H1 (cell line): Measurements from ENCODE around the gene EVPL. TPM values are rescaled to one million over a fixed set of nuclear protein-coding genes. Genes with fewer than 3 reads are reported as not detected.

Source experiments
- CTCF ChIA-PET: fragments of 300-600 bp; sonication (Branson Sonifier 250); formaldehyde crosslinking; loops from one replicate; lab custom pipeline; 2021; ENCODE audit not compliant: partially characterized antibody; lab: Charles Lee
- POLR2A ChIA-PET: fragments of 300-600 bp; sonication (Branson Sonifier 250); formaldehyde crosslinking; loops from one replicate; lab custom pipeline; 2021; ENCODE audit warnings: inconsistent platforms; ENCODE audit not compliant: partially characterized antibody; lab: Charles Lee
- DNase-seq, 2 experiments: peaks; one replicate each; pipeline versions ENCODE4 v3.0.0 to v3.0.0-alpha.2; 2010 to 2022; ENCODE audit warnings: low spot score in 2 of 2, low read depth in 1 of 2, mixed read lengths in 1 of 2
- FAIRE-seq: peaks from 2 replicates; lab custom pipeline; 2011; peaks lifted over from hg19 to GRCh38; lab: Jason Lieb, UNC
- H2AFZ ChIP-seq: 2 replicates; pipeline ENCODE4 v1.8.1; 2012; ENCODE audit warnings: low read length, inconsistent platforms
- H2AK5ac ChIP-seq: 2 replicates; pipeline ENCODE4 v1.6.1; 2013; ENCODE audit warnings: low read depth, low read length
- H2BK120ac ChIP-seq: replicated peaks from 2 replicates; pipeline ENCODE3; 2013; ENCODE audit warnings: low read depth, low read length, inconsistent platforms
- H2BK12ac ChIP-seq: 2 replicates; pipeline ENCODE4 v1.6.1; 2013; ENCODE audit warnings: low read depth, low read length
- H2BK15ac ChIP-seq: 2 replicates; pipeline ENCODE4 v1.6.1; 2013; ENCODE audit warnings: low read length
- H2BK20ac ChIP-seq: 2 replicates; pipeline ENCODE4 v1.6.1; 2013; ENCODE audit warnings: low read length
- H2BK5ac ChIP-seq: 2 replicates; pipeline ENCODE4 v1.6.1; 2013; ENCODE audit warnings: low read depth, low read length
- H3K14ac ChIP-seq: 2 replicates; pipeline ENCODE4 v1.6.1; 2013; ENCODE audit warnings: inconsistent platforms; ENCODE audit not compliant: insufficient read length
- H3K18ac ChIP-seq: 2 replicates; pipeline ENCODE4 v1.6.1; 2013; ENCODE audit warnings: low read length; ENCODE audit errors: extremely low read depth
- H3K23ac ChIP-seq: 2 replicates; pipeline ENCODE4 v1.6.1; 2013; ENCODE audit warnings: inconsistent platforms; ENCODE audit not compliant: insufficient read length
- H3K23me2 ChIP-seq: 2 replicates; pipeline ENCODE4 v1.6.1; 2013; ENCODE audit warnings: low read depth, low read length
- H3K27ac ChIP-seq: 2 replicates; pipeline ENCODE4 v1.6.1; 2011; ENCODE audit warnings: low read depth, low read length, inconsistent platforms
- H3K27me3 ChIP-seq, 4 experiments: replicated peaks in 1 of 4; 1 replicate in 1 of 4; 2 replicates in 3 of 4; pipeline versions ENCODE4 v1.6.1 to v1.8.1; 2011 to 2013; ENCODE audit warnings: low read length in 3 of 4, mild to moderate bottlenecking in 3 of 4, inconsistent platforms in 2 of 4, mixed read lengths in 2 of 4, moderate library complexity in 1 of 4; ENCODE audit not compliant: control insufficient read depth in 3 of 4, insufficient read depth in 3 of 4; ENCODE audit errors: extremely low read depth in 1 of 4
- H3K36me3 ChIP-seq, 4 experiments: 2 replicates each; pipeline versions ENCODE4 v1.6.1 to v1.8.1; 2011 to 2013; ENCODE audit warnings: mild to moderate bottlenecking in 4 of 4, low read length in 3 of 4, moderate library complexity in 2 of 4, control low read depth in 1 of 4, inconsistent platforms in 1 of 4; ENCODE audit not compliant: insufficient read depth in 4 of 4, control insufficient read depth in 2 of 4
- H3K4ac ChIP-seq: replicated peaks from 2 replicates; pipeline ENCODE3; 2013; ENCODE audit warnings: low read length, low read depth, mixed read lengths, inconsistent platforms; ENCODE audit not compliant: insufficient read length
- H3K4me1 ChIP-seq, 4 experiments: replicated peaks in 1 of 4; 1 replicate in 1 of 4; 2 replicates in 3 of 4; pipeline versions ENCODE4 v1.6.1 to v1.8.1; 2011 to 2013; ENCODE audit warnings: low read length in 3 of 4, inconsistent platforms in 2 of 4, mixed read lengths in 1 of 4; ENCODE audit not compliant: insufficient read depth in 4 of 4, control insufficient read depth in 3 of 4
- H3K4me2 ChIP-seq, 2 experiments: 2 replicates each; pipeline versions ENCODE4 v1.6.1 to v1.8.1; 2011 to 2013; ENCODE audit warnings: low read depth in 2 of 2, low read length in 2 of 2, control low read depth in 1 of 2, inconsistent platforms in 1 of 2, mild to moderate bottlenecking in 1 of 2; ENCODE audit not compliant: insufficient read depth in 1 of 2
- H3K4me3 ChIP-seq, 4 experiments: fragments of 200-600, 300-600 bp in 1 of 4; sonication (generic), shearing (Covaris generic), sonication (Bioruptor Twin) in 1 of 4; 2 replicates each; pipeline versions ENCODE4 v1.5.1 to v1.8.1; 2011 to 2016; ENCODE audit warnings: low read length in 4 of 4, low read depth in 3 of 4, control low read depth in 2 of 4, inconsistent platforms in 2 of 4, mild to moderate bottlenecking in 2 of 4, mixed read lengths in 1 of 4, moderate library complexity in 1 of 4; ENCODE audit not compliant: insufficient read depth in 2 of 4; ENCODE audit errors: extremely low read depth in 1 of 4
- H3K56ac ChIP-seq: replicated peaks from 2 replicates; pipeline ENCODE3; 2013; ENCODE audit warnings: low read depth, mild to moderate bottlenecking, mixed read lengths, low read length, inconsistent platforms; ENCODE audit not compliant: insufficient read length
- H3K79me1 ChIP-seq: 2 replicates; pipeline ENCODE4 v1.6.1; 2013; ENCODE audit warnings: low read depth, low read length, control low read depth
- H3K79me2 ChIP-seq, 2 experiments: 2 replicates each; pipeline versions ENCODE4 v1.6.1 to v1.8.1; 2012 to 2013; ENCODE audit warnings: low read length in 2 of 2, mild to moderate bottlenecking in 2 of 2, inconsistent platforms in 1 of 2; ENCODE audit not compliant: insufficient read depth in 2 of 2, control insufficient read depth in 1 of 2
- H3K9ac ChIP-seq, 4 experiments: replicated peaks in 1 of 4; 1 replicate in 1 of 4; 2 replicates in 3 of 4; pipeline versions ENCODE4 v1.6.1 to v1.8.1; 2011 to 2013; ENCODE audit warnings: low read depth in 3 of 4, low read length in 3 of 4, control low read depth in 2 of 4, mild to moderate bottlenecking in 2 of 4, moderate library complexity in 2 of 4, inconsistent platforms in 1 of 4; ENCODE audit errors: extremely low read depth in 1 of 4
- H3K9me3 ChIP-seq, 2 experiments: 2 replicates each; pipeline versions ENCODE4 v1.6.1 to v1.8.1; 2012 to 2013; ENCODE audit warnings: mild to moderate bottlenecking in 2 of 2, moderate library complexity in 2 of 2, control low read depth in 1 of 2, inconsistent platforms in 1 of 2, low read depth in 1 of 2, low read length in 1 of 2, mixed read lengths in 1 of 2; ENCODE audit not compliant: insufficient read depth in 2 of 2
- H4K20me1 ChIP-seq, 2 experiments: replicated peaks in 1 of 2; 2 replicates each; pipeline versions ENCODE3 to v1.8.1; 2011 to 2013; ENCODE audit warnings: inconsistent platforms in 2 of 2, low read length in 2 of 2, mild to moderate bottlenecking in 1 of 2; ENCODE audit not compliant: insufficient read depth in 2 of 2, control insufficient read depth in 1 of 2
- H4K5ac ChIP-seq: 2 replicates; pipeline ENCODE4 v1.6.1; 2013; ENCODE audit warnings: low read length, low read depth, mixed read lengths, inconsistent platforms; ENCODE audit not compliant: insufficient read length
- H4K8ac ChIP-seq: 2 replicates; pipeline ENCODE4 v1.8.0; 2013; ENCODE audit warnings: mild to moderate bottlenecking, moderate library complexity, low read length, inconsistent platforms; ENCODE audit not compliant: insufficient read depth; ENCODE audit errors: extremely low read depth
- H4K91ac ChIP-seq: replicated peaks from 2 replicates; pipeline ENCODE3; 2013; ENCODE audit warnings: low read length, mixed read lengths, inconsistent platforms; ENCODE audit not compliant: insufficient read length
- BACH1 ChIP-seq: IDR thresholded peaks from 2 replicates; pipeline ENCODE4 v1.6.1; 2012; ENCODE audit warnings: low read length, improper control_type of control experiment
- CTBP2 ChIP-seq: IDR thresholded peaks from 2 replicates; pipeline ENCODE4 v1.7.0; 2011; ENCODE audit warnings: borderline replicate concordance, mild to moderate bottlenecking, moderate library complexity, mixed read lengths, low read length; ENCODE audit not compliant: insufficient read depth, insufficient read length
- EZH2 ChIP-seq: fragments of 200-600 bp; sonication (generic); IDR thresholded peaks from 2 replicates; pipeline ENCODE4 v1.7.1; 2012; ENCODE audit warnings: low read depth, mild to moderate bottlenecking, moderate library complexity, low read length, inconsistent platforms; ENCODE audit not compliant: severe bottlenecking
- JUND ChIP-seq: IDR thresholded peaks from 2 replicates; pipeline ENCODE4 v1.6.1; 2011; ENCODE audit warnings: mild to moderate bottlenecking, improper control_type of control experiment, low read length
- MAX ChIP-seq: IDR thresholded peaks from 2 replicates; pipeline ENCODE4 v1.6.1; 2012; ENCODE audit warnings: inconsistent platforms
- RFX5 ChIP-seq: IDR thresholded peaks from 2 replicates; pipeline ENCODE4 v1.6.1; 2011; ENCODE audit warnings: low read depth, low read length, improper control_type of control experiment, borderline replicate concordance
- SAP30 ChIP-seq: fragments of 300-600 bp; sonication (generic); IDR thresholded peaks from 2 replicates; pipeline ENCODE4 v1.7.1; 2012; ENCODE audit warnings: low read length, moderate library complexity, mild to moderate bottlenecking, inconsistent platforms; ENCODE audit not compliant: insufficient read depth, insufficient replicate concordance
- SIRT6 ChIP-seq: IDR thresholded peaks from one replicate; pipeline ENCODE4 v1.7.1; 2012; ENCODE audit warnings: low read length, inconsistent platforms
- TAF7 ChIP-seq: optimal IDR thresholded peaks from 2 replicates; pipeline ENCODE3; 2011; ENCODE audit warnings: low read depth, mild to moderate bottlenecking, inconsistent platforms, low read length, moderate library complexity, borderline replicate concordance
- WGBS, 2 experiments: shearing (Covaris generic) in 1 of 2; methylation state at CpG; one replicate each; pipeline versions ENCODE4 v1.1.6 to v1.1.7; 2013 to 2015; ENCODE audit warnings: low lambda C conversion rate in 2 of 2, mixed read lengths in 2 of 2, inconsistent platforms in 1 of 2, low coverage in 1 of 2, missing lambda C conversion rate in 1 of 2; ENCODE audit not compliant: insufficient replicate concordance in 2 of 2, insufficient coverage in 1 of 2, insufficient read length in 1 of 2; ENCODE audit errors: extremely low coverage in 1 of 2, missing lambda C conversion rate in 1 of 2; 5-methylcytosine and 5-hydroxymethylcytosine counted together
- polyA plus RNA-seq, 7 experiments: library from polyadenylated mRNA; depleted of rRNA in 3 of 7; stranded (reverse) in 5 of 7; unstranded in 2 of 7; fragments of >200 nt in 5 of 7; fragments of 200-250 nt in 2 of 7; gene quantifications; 1 replicate in 5 of 7; 2 replicates in 1 of 7; 4 replicates in 1 of 7; pipeline versions ENCODE4 v1.2.1 to v1.2.3, GENCODE V29; 2011 to 2013; ENCODE audit warnings: missing spikeins in 2 of 7, mixed read lengths in 2 of 7
- total RNA-seq: library from RNA; stranded (reverse); fragmentation: NEBNext Ultra II Directional; extraction: Animal tissue kit (Norgen Biotek cat#: 25700); gene quantifications from 2 replicates; pipeline ENCODE4 v1.2.1, GENCODE V29; 2021

EVPL gene
- total and polyA plus RNA-seq, 2 of the 8 experiments (the other 6 are each of a cell fraction or from before 2014, with no cell fraction given): 0.20 to 0.99 TPM

GRCh38 chr17:75991396-75991795 is 35.7 kb downstream of the EVPL start:
- Histone ChIP-seq H3K79me2 (no peaks in the 10 kb centered on the region), H2BK5ac (no peak overlapping the region), H2BK15ac (no peak overlapping the region), H3K23ac (no peak overlapping the region), H3K9ac (no peak overlapping the region), H2BK120ac (no peak overlapping the region), H3K9me3 (no peaks in the 10 kb centered on the region), H4K5ac (no peak overlapping the region), H4K20me1 (no peaks in the 10 kb centered on the region), H3K56ac (no peak overlapping the region), H3K4ac (no peak overlapping the region), H4K8ac (no peak overlapping the region), H3K4me1 (no peaks in the 10 kb centered on the region), H3K36me3 (peaks cover 4 to 10% (median 7%) of the 10 kb centered on the region in 4 experiments; a peak in 7 of 8 replicates), H2AK5ac (no peak overlapping the region), H3K14ac (no peak overlapping the region), H2BK20ac (no peak overlapping the region), H3K23me2 (no peaks in the 10 kb centered on the region), H3K27ac (no peak overlapping the region), H3K4me3 (no peak overlapping the region), H2AFZ (no peak overlapping the region), H3K4me2 (no peak overlapping the region), H3K18ac (no peak overlapping the region), H3K79me1 (no peaks in the 10 kb centered on the region), H2BK12ac (no peak overlapping the region), H4K91ac (no peak overlapping the region), H3K27me3 (no peaks in the 10 kb centered on the region)
- no peak for DNase-seq
- FAIRE-seq: no peak
- 93% methylated on average over 9 of the region's 9 CpGs; no CpG with 5 or more reads in 1 of the 2 experiments for WGBS, 2 experiments
- ChIA-PET CTCF (interaction anchor here (0.6 to 1.4 kb wide), 6 partner anchors 9 to 728 kb away, joined by 3 to 6 read pairs (median 4); partner anchors contain the start of gene MRPL38), POLR2A (no interaction called here)
- TF ChIP-seq RFX5: no peak
- no peak for TF ChIP-seq BACH1
- TF ChIP-seq MAX: no peak
- no peak for TF ChIP-seq SAP30
- no peak for TF ChIP-seq SIRT6
- TF ChIP-seq CTBP2: no peak
- no peak for TF ChIP-seq TAF7
- TF ChIP-seq JUND: no peak
- TF ChIP-seq EZH2: no peak
